Measurements from ENCODE around the gene PDE3B.

GRCh38 chr11:14835496-14836492, 192.2 kb downstream of the PDE3B start:
- no peak for TF ChIP-seq CTCF (IDR thresholded peaks at IDR 0.05)
- TF ChIP-seq POLR2A (IDR thresholded peaks at IDR 0.05) = no peak
